B cell (primary cell): ENCODE results near the gene PLEKHA7.

Experiments used
- EZH2 ChIP-seq: IDR thresholded peaks from 2 replicates; pipeline ENCODE4 v1.6.1; 2012; ENCODE audit warnings: borderline replicate concordance, low read depth, mild to moderate bottlenecking, moderate library complexity, low read length; ENCODE audit not compliant: insufficient read depth, poor library complexity, severe bottlenecking
- TF ChIP-seq, protein P1 (sequence below): fragments of 200-600 bp; IDR thresholded peaks from one replicate; pipeline ENCODE4 v1.8.0; 2022; ENCODE audit warnings: antibody characterized with exemption, mild to moderate bottlenecking

DNA sequence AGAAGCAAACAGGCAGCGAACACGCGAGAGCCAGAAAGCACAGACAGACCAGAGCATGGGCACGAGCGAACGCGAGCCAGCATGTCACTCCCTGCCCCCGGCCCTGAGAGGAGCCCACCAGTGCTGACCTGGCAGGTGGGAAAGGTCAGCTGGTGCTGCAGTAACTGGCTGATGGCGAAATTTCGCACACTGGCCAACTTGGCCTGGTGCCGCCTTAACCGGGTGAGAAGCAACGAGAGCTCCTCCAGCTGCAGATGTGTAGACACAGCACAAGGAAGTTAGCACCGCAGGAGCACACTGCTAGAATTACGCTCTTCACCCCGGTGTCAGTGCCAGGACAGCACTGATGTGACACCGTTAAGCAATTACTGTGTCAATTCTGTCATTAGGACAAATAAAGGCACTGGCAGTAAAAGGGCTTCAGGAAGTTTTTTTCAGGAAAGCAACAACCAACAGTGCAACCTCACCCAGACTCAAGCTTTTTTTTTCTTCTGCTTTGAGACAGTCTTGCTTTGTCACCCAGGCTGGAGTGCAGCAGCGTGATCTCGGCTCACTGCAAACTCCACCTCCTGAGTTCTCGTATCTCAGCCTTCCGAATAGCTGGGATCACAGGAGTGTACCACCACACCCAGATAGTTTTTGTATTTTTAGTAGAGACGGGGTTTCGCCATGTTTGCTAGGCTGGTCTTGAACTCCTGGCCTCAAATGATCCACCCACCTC lies 199.0 kb downstream of the PLEKHA7 start:
- TF ChIP-seq, protein P1, sequence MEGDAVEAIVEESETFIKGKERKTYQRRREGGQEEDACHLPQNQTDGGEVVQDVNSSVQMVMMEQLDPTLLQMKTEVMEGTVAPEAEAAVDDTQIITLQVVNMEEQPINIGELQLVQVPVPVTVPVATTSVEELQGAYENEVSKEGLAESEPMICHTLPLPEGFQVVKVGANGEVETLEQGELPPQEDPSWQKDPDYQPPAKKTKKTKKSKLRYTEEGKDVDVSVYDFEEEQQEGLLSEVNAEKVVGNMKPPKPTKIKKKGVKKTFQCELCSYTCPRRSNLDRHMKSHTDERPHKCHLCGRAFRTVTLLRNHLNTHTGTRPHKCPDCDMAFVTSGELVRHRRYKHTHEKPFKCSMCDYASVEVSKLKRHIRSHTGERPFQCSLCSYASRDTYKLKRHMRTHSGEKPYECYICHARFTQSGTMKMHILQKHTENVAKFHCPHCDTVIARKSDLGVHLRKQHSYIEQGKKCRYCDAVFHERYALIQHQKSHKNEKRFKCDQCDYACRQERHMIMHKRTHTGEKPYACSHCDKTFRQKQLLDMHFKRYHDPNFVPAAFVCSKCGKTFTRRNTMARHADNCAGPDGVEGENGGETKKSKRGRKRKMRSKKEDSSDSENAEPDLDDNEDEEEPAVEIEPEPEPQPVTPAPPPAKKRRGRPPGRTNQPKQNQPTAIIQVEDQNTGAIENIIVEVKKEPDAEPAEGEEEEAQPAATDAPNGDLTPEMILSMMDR: no peak
- TF ChIP-seq EZH2: no peak
